Gastrocnemius medialis (tissue), 4 donors: Measurements from ENCODE around the gene SRBD1. TPM values are rescaled to one million over a fixed set of nuclear protein-coding genes. Genes with fewer than 3 reads are reported as not detected.
A peak's percentile ranks its signal among the peaks of the same experiment; 100 is the strongest.

ENCODE experiments used
- ATAC-seq, 2 donors: fragments of 150-250 bp; one replicate each; pipeline ENCODE4 v1.9.1; 2016
- DNase-seq, 2 donors: peaks; one replicate each; pipeline ENCODE4 v3.0.0-alpha.2; 2019
- H3K27ac ChIP-seq, 4 donors: fragments of 200-600 bp; sonication (generic); 1 replicate in 1 of 4; 2 replicates in 3 of 4; pipeline ENCODE4 v1.5.1; 2016 to 2018; ENCODE audit warnings: mild to moderate bottlenecking in 2 of 4, moderate library complexity in 1 of 4
- H3K27me3 ChIP-seq, 3 donors: fragments of 200-600 bp; sonication (generic) in 2 of 3; 1 replicate in 1 of 3; 2 replicates in 2 of 3; pipeline versions ENCODE4 v1.5.1 to v1.6.0; 2016 to 2019; ENCODE audit warnings: mild to moderate bottlenecking in 1 of 3, moderate library complexity in 1 of 3
- H3K36me3 ChIP-seq, 2 donors: fragments of 200-600 bp; sonication (generic) in 1 of 2; one replicate each; pipeline ENCODE4 v1.5.1; 2017 to 2018
- H3K4me1 ChIP-seq, 2 donors: fragments of 200-600 bp; sonication (generic) in 1 of 2; one replicate each; pipeline ENCODE4 v1.5.1; 2016 to 2017; ENCODE audit warnings: mild to moderate bottlenecking in 2 of 2
- H3K4me3 ChIP-seq, 4 donors: fragments of 200-600 bp; sonication (generic) in 3 of 4; 1 replicate in 1 of 4; 2 replicates in 3 of 4; pipeline ENCODE4 v1.5.1; 2016 to 2019; ENCODE audit warnings: mild to moderate bottlenecking in 2 of 4
- H3K9me3 ChIP-seq, 3 donors: fragments of 200-600 bp; sonication (generic) in 2 of 3; 1 replicate in 1 of 3; 2 replicates in 2 of 3; pipeline ENCODE4 v1.5.1; 2016 to 2019
- CTCF ChIP-seq, 5 experiments: fragments of 450-650 bp in 3 of 5; fragments of 200-600 bp in 2 of 5; sonication (generic) in 2 of 5; IDR thresholded peaks in 4 of 5; conservative IDR thresholded peaks in 1 of 5; 1 replicate in 4 of 5; 2 replicates in 1 of 5; pipeline ENCODE4 v1.5.1; 2016 to 2019; ENCODE audit warnings: antibody characterized with exemption in 5 of 5, mild to moderate bottlenecking in 3 of 5, moderate library complexity in 3 of 5
- POLR2A ChIP-seq, 2 donors: fragments of 450-650 bp; IDR thresholded peaks; one replicate each; pipeline ENCODE4 v1.6.1; 2017; ENCODE audit warnings: antibody characterized with exemption in 2 of 2, mild to moderate bottlenecking in 2 of 2, moderate library complexity in 2 of 2
- in situ Hi-C, 4 donors: fragments of 200-750 bp; cut with MboI; loops; one replicate each; pipeline versions ENCODE4 v1.15.0 to v1.8.0; 2017; ENCODE audit warnings: low sequenced_read_pairs in 4 of 4
- intact Hi-C: fragments of 100-400 bp; cut with DNase I; formaldehyde crosslinking; loops from one replicate; pipeline ENCODE4 v1.15.1; 2023; ENCODE audit warnings: low total_unique reads
- total RNA-seq, 4 donors: library from RNA; depleted of rRNA; stranded (reverse); fragments of >200 nt; gene quantifications; one replicate each; pipeline versions ENCODE4 v1.1.0 to v1.2.3, GENCODE V29; 2016

SRBD1 gene
- total RNA-seq, 4 donors from 2014 or later: 3.0 to 10.1 (median 4.5) TPM

- Histone ChIP-seq H3K27me3 (no peaks in the 10 kb centered on the region), H3K9me3 (no peaks in the 10 kb centered on the region), H3K36me3 (no peaks in the 10 kb centered on the region), H3K4me1 (peaks cover 12 to 13% of the 10 kb centered on the region in 2 donors), H3K4me3 (no peak overlapping the region), H3K27ac (peak overlapping the region in 1 of 4 donors; percentile 91)
- TF ChIP-seq POLR2A (IDR thresholded peaks at IDR 0.05): no peak
- TF ChIP-seq CTCF (IDR thresholded peaks at IDR 0.05 in 4 of 5, conservative IDR thresholded peaks at IDR 0.05 in 1 of 5): no peak
- ATAC-seq (no peak), DNase-seq (no peak)
- intact Hi-C loops (no loop called here), in situ Hi-C loops (no loop called here)
Measured at GRCh38 chr2:45612285-45612684, 1.2 kb upstream of the SRBD1 start.

GRCh38 chr2:45610281-45611019 lies 617 bp downstream of the SRBD1 start:
- Histone ChIP-seq H3K27me3 (no peaks in the 10 kb centered on the region), H3K27ac (peak overlapping the region; percentile 85 to 95 (median 90)), H3K4me3 (peak overlapping the region; percentile 65 to 87 (median 79)), H3K36me3 (no peaks in the 10 kb centered on the region), H3K4me1 (peaks cover 10 to 13% of the 10 kb centered on the region in 2 donors), H3K9me3 (no peaks in the 10 kb centered on the region)
- peak in 1 of 5 experiments; percentile 20 for TF ChIP-seq CTCF (IDR thresholded peaks at IDR 0.05 in 4 of 5, conservative IDR thresholded peaks at IDR 0.05 in 1 of 5)
- no peak for TF ChIP-seq POLR2A (IDR thresholded peaks at IDR 0.05)
- DNase-seq (peak; percentile 19 to 45), ATAC-seq (peak; percentile 72)
- intact Hi-C loops (loop anchor here (1.0 to 2.0 kb wide), 2 partner anchors 40 to 602 kb away; partner anchors contain the start of gene SIX2), in situ Hi-C loops (no loop called here)

GRCh38 chr2:45607701-45608100 lies 3.4 kb downstream of the SRBD1 start:
- TF ChIP-seq POLR2A (IDR thresholded peaks at IDR 0.05) (no peak), CTCF (IDR thresholded peaks at IDR 0.05 in 4 of 5, conservative IDR thresholded peaks at IDR 0.05 in 1 of 5) (no peak)
- intact Hi-C loops (no loop called here), in situ Hi-C loops (no loop called here)
- peaks cover 10 to 13% of the 10 kb centered on the region in 2 donors for H3K4me1 ChIP-seq
- ATAC-seq: no peak
- H3K27me3 ChIP-seq: no peaks in the 10 kb centered on the region
- H3K36me3 ChIP-seq: peaks cover 2 to 9% of the 10 kb centered on the region in 2 donors
- no peaks in the 10 kb centered on the region for H3K9me3 ChIP-seq
- H3K4me3 ChIP-seq: no peak overlapping the region
- H3K27ac ChIP-seq: no peak overlapping the region
- DNase-seq: no peak

- intact Hi-C loops: no loop called here
- Histone ChIP-seq H3K9me3 (no peaks in the 10 kb centered on the region), H3K27me3 (no peaks in the 10 kb centered on the region), H3K4me1 (peaks cover 9 to 13% of the 10 kb centered on the region in 2 donors), H3K36me3 (peaks cover 2 to 14% of the 10 kb centered on the region in 2 donors), H3K4me3 (no peak overlapping the region), H3K27ac (no peak overlapping the region)
- in situ Hi-C loops: no loop called here
- ATAC-seq: no peak
- no peak for DNase-seq
- TF ChIP-seq CTCF (IDR thresholded peaks at IDR 0.05 in 4 of 5, conservative IDR thresholded peaks at IDR 0.05 in 1 of 5) (no peak), POLR2A (IDR thresholded peaks at IDR 0.05) (no peak)
Measured at GRCh38 chr2:45606796-45607195, 4.3 kb downstream of the SRBD1 start.
